Measurements from ENCODE around the gene LRRN3. TPM values are rescaled to one million over a fixed set of nuclear protein-coding genes. Genes with fewer than 3 reads are reported as not detected.

Gene LRRN3
- total and polyA plus RNA-seq, 10 of the 15 experiments (the other 5 are each of a cell fraction or from before 2014, with no cell fraction given): 0.02 to 0.24 (median 0.11) TPM; not detected in 3

DNA sequence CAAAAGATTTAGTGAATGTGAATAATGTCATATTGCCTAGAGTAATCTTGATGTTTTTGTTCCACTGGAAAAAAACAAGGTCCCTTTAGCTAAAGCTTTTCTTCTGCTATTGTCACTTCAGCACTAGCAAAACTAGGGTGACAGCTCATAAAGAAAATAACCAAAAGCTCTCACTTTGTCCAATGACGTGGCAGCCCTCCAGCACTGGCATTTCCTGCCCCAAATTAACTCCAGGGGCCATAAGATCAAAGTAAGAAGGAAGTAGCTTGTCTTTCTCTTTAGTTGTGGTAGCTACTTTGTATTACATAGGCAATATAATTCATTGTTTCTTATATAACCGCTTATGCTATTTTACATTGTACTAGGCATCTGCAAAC is 47.3 kb downstream of the LRRN3 start (continued):
- peak; percentile 19; the same call in 1 of the 2 replicates for TF ChIP-seq SPI1 (IDR thresholded peaks at IDR 0.05; ENCODE audit: borderline replicate concordance, insufficient read depth, low read depth, low read length)
- TF ChIP-seq, protein P1, sequence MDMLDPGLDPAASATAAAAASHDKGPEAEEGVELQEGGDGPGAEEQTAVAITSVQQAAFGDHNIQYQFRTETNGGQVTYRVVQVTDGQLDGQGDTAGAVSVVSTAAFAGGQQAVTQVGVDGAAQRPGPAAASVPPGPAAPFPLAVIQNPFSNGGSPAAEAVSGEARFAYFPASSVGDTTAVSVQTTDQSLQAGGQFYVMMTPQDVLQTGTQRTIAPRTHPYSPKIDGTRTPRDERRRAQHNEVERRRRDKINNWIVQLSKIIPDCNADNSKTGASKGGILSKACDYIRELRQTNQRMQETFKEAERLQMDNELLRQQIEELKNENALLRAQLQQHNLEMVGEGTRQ (IDR thresholded peaks at IDR 0.05; ENCODE audit: borderline replicate concordance, low read depth, low read length): no peak
- TF ChIP-seq YY1 (IDR thresholded peaks at IDR 0.05; ENCODE audit: low read depth, low read length): no peak
- TF ChIP-seq, protein P2, sequence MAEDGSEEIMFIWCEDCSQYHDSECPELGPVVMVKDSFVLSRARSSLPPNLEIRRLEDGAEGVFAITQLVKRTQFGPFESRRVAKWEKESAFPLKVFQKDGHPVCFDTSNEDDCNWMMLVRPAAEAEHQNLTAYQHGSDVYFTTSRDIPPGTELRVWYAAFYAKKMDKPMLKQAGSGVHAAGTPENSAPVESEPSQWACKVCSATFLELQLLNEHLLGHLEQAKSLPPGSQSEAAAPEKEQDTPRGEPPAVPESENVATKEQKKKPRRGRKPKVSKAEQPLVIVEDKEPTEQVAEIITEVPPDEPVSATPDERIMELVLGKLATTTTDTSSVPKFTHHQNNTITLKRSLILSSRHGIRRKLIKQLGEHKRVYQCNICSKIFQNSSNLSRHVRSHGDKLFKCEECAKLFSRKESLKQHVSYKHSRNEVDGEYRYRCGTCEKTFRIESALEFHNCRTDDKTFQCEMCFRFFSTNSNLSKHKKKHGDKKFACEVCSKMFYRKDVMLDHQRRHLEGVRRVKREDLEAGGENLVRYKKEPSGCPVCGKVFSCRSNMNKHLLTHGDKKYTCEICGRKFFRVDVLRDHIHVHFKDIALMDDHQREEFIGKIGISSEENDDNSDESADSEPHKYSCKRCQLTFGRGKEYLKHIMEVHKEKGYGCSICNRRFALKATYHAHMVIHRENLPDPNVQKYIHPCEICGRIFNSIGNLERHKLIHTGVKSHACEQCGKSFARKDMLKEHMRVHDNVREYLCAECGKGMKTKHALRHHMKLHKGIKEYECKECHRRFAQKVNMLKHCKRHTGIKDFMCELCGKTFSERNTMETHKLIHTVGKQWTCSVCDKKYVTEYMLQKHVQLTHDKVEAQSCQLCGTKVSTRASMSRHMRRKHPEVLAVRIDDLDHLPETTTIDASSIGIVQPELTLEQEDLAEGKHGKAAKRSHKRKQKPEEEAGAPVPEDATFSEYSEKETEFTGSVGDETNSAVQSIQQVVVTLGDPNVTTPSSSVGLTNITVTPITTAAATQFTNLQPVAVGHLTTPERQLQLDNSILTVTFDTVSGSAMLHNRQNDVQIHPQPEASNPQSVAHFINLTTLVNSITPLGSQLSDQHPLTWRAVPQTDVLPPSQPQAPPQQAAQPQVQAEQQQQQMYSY (CRISPR knock-in tag; IDR thresholded peaks at IDR 0.05): no peak
- TF ChIP-seq, protein P3, sequence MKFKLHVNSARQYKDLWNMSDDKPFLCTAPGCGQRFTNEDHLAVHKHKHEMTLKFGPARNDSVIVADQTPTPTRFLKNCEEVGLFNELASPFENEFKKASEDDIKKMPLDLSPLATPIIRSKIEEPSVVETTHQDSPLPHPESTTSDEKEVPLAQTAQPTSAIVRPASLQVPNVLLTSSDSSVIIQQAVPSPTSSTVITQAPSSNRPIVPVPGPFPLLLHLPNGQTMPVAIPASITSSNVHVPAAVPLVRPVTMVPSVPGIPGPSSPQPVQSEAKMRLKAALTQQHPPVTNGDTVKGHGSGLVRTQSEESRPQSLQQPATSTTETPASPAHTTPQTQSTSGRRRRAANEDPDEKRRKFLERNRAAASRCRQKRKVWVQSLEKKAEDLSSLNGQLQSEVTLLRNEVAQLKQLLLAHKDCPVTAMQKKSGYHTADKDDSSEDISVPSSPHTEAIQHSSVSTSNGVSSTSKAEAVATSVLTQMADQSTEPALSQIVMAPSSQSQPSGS (IDR thresholded peaks at IDR 0.05; ENCODE audit: low read length): peak; percentile 41; the same call in 1 of the 2 replicates
- TF ChIP-seq, protein P4, sequence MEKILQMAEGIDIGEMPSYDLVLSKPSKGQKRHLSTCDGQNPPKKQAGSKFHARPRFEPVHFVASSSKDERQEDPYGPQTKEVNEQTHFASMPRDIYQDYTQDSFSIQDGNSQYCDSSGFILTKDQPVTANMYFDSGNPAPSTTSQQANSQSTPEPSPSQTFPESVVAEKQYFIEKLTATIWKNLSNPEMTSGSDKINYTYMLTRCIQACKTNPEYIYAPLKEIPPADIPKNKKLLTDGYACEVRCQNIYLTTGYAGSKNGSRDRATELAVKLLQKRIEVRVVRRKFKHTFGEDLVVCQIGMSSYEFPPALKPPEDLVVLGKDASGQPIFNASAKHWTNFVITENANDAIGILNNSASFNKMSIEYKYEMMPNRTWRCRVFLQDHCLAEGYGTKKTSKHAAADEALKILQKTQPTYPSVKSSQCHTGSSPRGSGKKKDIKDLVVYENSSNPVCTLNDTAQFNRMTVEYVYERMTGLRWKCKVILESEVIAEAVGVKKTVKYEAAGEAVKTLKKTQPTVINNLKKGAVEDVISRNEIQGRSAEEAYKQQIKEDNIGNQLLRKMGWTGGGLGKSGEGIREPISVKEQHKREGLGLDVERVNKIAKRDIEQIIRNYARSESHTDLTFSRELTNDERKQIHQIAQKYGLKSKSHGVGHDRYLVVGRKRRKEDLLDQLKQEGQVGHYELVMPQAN (conservative IDR thresholded peaks at IDR 0.05): no peak
- TF ChIP-seq NFXL1 (IDR thresholded peaks at IDR 0.05; ENCODE audit: borderline replicate concordance): no peak
- no peak for TF ChIP-seq TARDBP (IDR thresholded peaks at IDR 0.05; ENCODE audit: borderline replicate concordance)
- TF ChIP-seq POLR2A (IDR thresholded peaks at IDR 0.05; ENCODE audit: low read depth, low read length): no peak
- no peak for TF ChIP-seq CHD1 (IDR thresholded peaks at IDR 0.05; ENCODE audit: low read depth, low read length)
- TF ChIP-seq SIX5 (IDR thresholded peaks at IDR 0.05; ENCODE audit: low read depth, low read length, severe bottlenecking): no peak
- TF ChIP-seq MTA2 (IDR thresholded peaks at IDR 0.05; ENCODE audit: low read depth): peak; percentile 79; the same call in 1 of the 2 replicates
- TF ChIP-seq ZNF24 (IDR thresholded peaks at IDR 0.05): no peak
- peak; percentile 87 for TF ChIP-seq JUNB (IDR thresholded peaks at IDR 0.05)
- TF ChIP-seq CBX5 (IDR thresholded peaks at IDR 0.05; ENCODE audit: low read depth): 0 out of 2 replicates have a peak, but pooled peaks have one; percentile 45
- TF ChIP-seq, protein P5, sequence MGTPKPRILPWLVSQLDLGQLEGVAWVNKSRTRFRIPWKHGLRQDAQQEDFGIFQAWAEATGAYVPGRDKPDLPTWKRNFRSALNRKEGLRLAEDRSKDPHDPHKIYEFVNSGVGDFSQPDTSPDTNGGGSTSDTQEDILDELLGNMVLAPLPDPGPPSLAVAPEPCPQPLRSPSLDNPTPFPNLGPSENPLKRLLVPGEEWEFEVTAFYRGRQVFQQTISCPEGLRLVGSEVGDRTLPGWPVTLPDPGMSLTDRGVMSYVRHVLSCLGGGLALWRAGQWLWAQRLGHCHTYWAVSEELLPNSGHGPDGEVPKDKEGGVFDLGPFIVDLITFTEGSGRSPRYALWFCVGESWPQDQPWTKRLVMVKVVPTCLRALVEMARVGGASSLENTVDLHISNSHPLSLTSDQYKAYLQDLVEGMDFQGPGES (IDR thresholded peaks at IDR 0.05): no peak
- TF ChIP-seq ZZZ3 (IDR thresholded peaks at IDR 0.05; ENCODE audit: control insufficient read depth, insufficient read length, low read depth): no peak
- TF ChIP-seq MYB (IDR thresholded peaks at IDR 0.05; ENCODE audit: borderline replicate concordance, low read depth, low read length): no peak
- TF ChIP-seq, protein P6, sequence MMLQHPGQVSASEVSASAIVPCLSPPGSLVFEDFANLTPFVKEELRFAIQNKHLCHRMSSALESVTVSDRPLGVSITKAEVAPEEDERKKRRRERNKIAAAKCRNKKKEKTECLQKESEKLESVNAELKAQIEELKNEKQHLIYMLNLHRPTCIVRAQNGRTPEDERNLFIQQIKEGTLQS (IDR thresholded peaks at IDR 0.05; ENCODE audit: borderline replicate concordance, extremely low read depth, low read depth, low read length): no peak
- TF ChIP-seq CREM (IDR thresholded peaks at IDR 0.05; ENCODE audit: low read depth): peak; percentile 87
- TF ChIP-seq ZBED1 (IDR thresholded peaks at IDR 0.05; ENCODE audit: borderline replicate concordance): peak; percentile 48; the same call in 1 of the 2 replicates

Data from GM12878 (cell line).